ENCODE measurements around the gene MEI4. TPM values are rescaled to one million over a fixed set of nuclear protein-coding genes. Genes with fewer than 3 reads are reported as not detected.
A peak's percentile ranks its signal among the peaks of the same experiment; 100 is the strongest.

MEI4 gene
- total RNA-seq (2016; rRNA removed; fragmentation: Illumina TruSeq; extraction: Trizol) (not detected in 2 replicates), polyA plus RNA-seq (2011; rRNA removed) (not detected in 2 replicates), polyA minus RNA-seq (2011; rRNA and poly(A)+ RNA removed; ENCODE audit: low replicate concordance) (not detected in 2 replicates), Bru-seq, nascent RNA (percentile 3 among the genes with signal in this experiment), BruChase-seq, experiment 1, labeled RNA remaining after a 6-hour chase (percentile 4 among the genes with signal in this experiment), BruChase-seq, experiment 2, labeled RNA remaining after a 2-hour chase (percentile 3 among the genes with signal in this experiment)
- not detected in 2 replicates for total RNA-seq (2016; cell fraction: cytosol; rRNA removed; fragmentation: Illumina TruSeq; extraction: Trizol; ENCODE audit: low read depth)
- not detected in 2 replicates for total RNA-seq (2016; cell fraction: insoluble cytoplasmic fraction; rRNA removed; fragmentation: Illumina TruSeq; extraction: Trizol)
- not detected in 2 replicates for total RNA-seq (2016; cell fraction: membrane; rRNA removed; fragmentation: Illumina TruSeq; extraction: Trizol)
- total RNA-seq (2016; cell fraction: nucleus; rRNA removed; fragmentation: Illumina TruSeq; extraction: Trizol), result not detected in 2 replicates
- polyA plus RNA-seq (2011; cell fraction: cytosol; rRNA removed), result not detected in 2 replicates
- polyA plus RNA-seq (2011; cell fraction: nucleus; rRNA removed), result not detected in 2 replicates
- not detected in 2 replicates for polyA plus RNA-seq (2012)
- polyA plus RNA-seq (2016; cell fraction: cytosol; fragmentation: Illumina TruSeq; extraction: Trizol; ENCODE audit: low read depth), result not detected in 2 replicates
- polyA plus RNA-seq (2016; cell fraction: insoluble cytoplasmic fraction; fragmentation: Illumina TruSeq; extraction: Trizol; ENCODE audit: low read depth), result not detected in 2 replicates
- not detected in 2 replicates for polyA plus RNA-seq (2016; cell fraction: membrane; fragmentation: Illumina TruSeq; extraction: Trizol; ENCODE audit: low read depth)
- polyA plus RNA-seq (2016; cell fraction: nucleus; fragmentation: Illumina TruSeq; extraction: Trizol; ENCODE audit: insufficient read depth, low read depth), result not detected in 2 replicates
- not detected in 2 replicates for polyA minus RNA-seq (2011; cell fraction: cytosol; rRNA and poly(A)+ RNA removed)
- polyA minus RNA-seq (2011; cell fraction: nucleus; rRNA and poly(A)+ RNA removed), result not detected in 2 replicates
- long read RNA-seq, experiment 1, result 0 reads
- long read RNA-seq, experiment 2, result 0 reads

- Histone ChIP-seq H3K27ac (ENCODE audit: extremely low read length, insufficient read depth, low read length) (no peak within 1 kb of the TSS), H3K4me3 (replicated peaks in 1 of 3; ENCODE audit: insufficient read depth in 1 of 3, low read depth in 2 of 3, low read length in 3 of 3) (no peak within 1 kb of the TSS), H3K36me3 (replicated peaks in 1 of 2; ENCODE audit: control insufficient read depth in 1 of 2, insufficient read depth in 2 of 2, low read length in 2 of 2) (no peaks in the 10 kb centered on the region), H4K20me1 (ENCODE audit: insufficient read depth, low read length) (no peaks in the 10 kb centered on the region), H3K9me3 (ENCODE audit: low read length) (no peaks in the 10 kb centered on the region), H2AFZ (ENCODE audit: low read length) (no peak within 1 kb of the TSS), H3K4me2 (ENCODE audit: low read depth, low read length) (no peak within 1 kb of the TSS), H3K4me1 (ENCODE audit: insufficient read depth, low read length) (no peaks in the 10 kb centered on the region), H3K9ac (ENCODE audit: insufficient read depth, low read depth, low read length) (no peak within 1 kb of the TSS), H3K27me3 (ENCODE audit: control insufficient read depth in 1 of 2, insufficient read depth in 2 of 2, low read length in 2 of 2) (no peaks in the 10 kb centered on the region), H3K79me2 (ENCODE audit: insufficient read depth, low read length) (no peaks in the 10 kb centered on the region)
- POLR2A ChIA-PET, result no interaction called here
- CTCF ChIA-PET (ENCODE audit: low intra/inter-chr PET ratio, low total read pairs), result no interaction called here
- in situ Hi-C loops (cut with HindIII; ENCODE audit: extremely low pct_ligation_motif_present, low pct_unique_long_range_greater_than_20kb), result no loop called here
- no peak for FAIRE-seq
- BruUV-seq (replicated peaks), result no TSS peak
- 5% methylated on average over 2 of the region's 2 CpGs for WGBS (ENCODE audit: low lambda C conversion rate)
- ATAC-seq, result no peak
- intact Hi-C loops (cut with micrococcal nuclease; ENCODE audit: unreplicated experiment), result no loop called here
- DNase-seq (ENCODE audit: low spot score), result no peak
- TF ChIP-seq FOXP1 (IDR thresholded peaks at IDR 0.05), result no peak
- TF ChIP-seq FOXP1 (CRISPR knock-in tag; IDR thresholded peaks at IDR 0.05), result no peak
- no peak for TF ChIP-seq GPBP1L1 (CRISPR knock-in tag; IDR thresholded peaks at IDR 0.05)
- TF ChIP-seq FOXO1 (CRISPR knock-in tag; IDR thresholded peaks at IDR 0.05), result no peak
- TF ChIP-seq JUN (CRISPR knock-in tag; IDR thresholded peaks at IDR 0.05), result no peak
- no peak for TF ChIP-seq NFKB2 (CRISPR knock-in tag; IDR thresholded peaks at IDR 0.05; ENCODE audit: borderline replicate concordance)
- TF ChIP-seq ZBTB49 (CRISPR knock-in tag; IDR thresholded peaks at IDR 0.05; ENCODE audit: borderline replicate concordance), result no peak
- TF ChIP-seq KAT7 (CRISPR knock-in tag; IDR thresholded peaks at IDR 0.05; ENCODE audit: borderline replicate concordance), result no peak
- no peak for TF ChIP-seq STAT5B (CRISPR knock-in tag; IDR thresholded peaks at IDR 0.05)
- TF ChIP-seq ZNF30 (CRISPR knock-in tag; IDR thresholded peaks at IDR 0.05), result no peak
- no peak for TF ChIP-seq ZNF589 (CRISPR knock-in tag; conservative IDR thresholded peaks at IDR 0.05)
- no peak for TF ChIP-seq ZNF576 (CRISPR knock-in tag; IDR thresholded peaks at IDR 0.05)
- no peak for TF ChIP-seq BRD4 (CRISPR knock-in tag; IDR thresholded peaks at IDR 0.05)
Measured at GRCh38 chr6:77652739-77653138, at the start of gene MEI4. MEI4 (plus strand) TSS chr6:77653039; CDS start chr6:77690672, 37,633 bp downstream.

All from HepG2 (cell line).